CD4-positive, alpha-beta T cell treated with Interferon alpha-2 for 1 hour (primary cell): Measurements from ENCODE around the gene TUBGCP2.
"Not testable (repeated sequence)": the region's sequence is repeated elsewhere in the genome, so short reads cannot be mapped to it uniquely, and the experiment has no call there.

Experiments
- DNase-seq, 2 donors: peaks; one replicate each; pipeline ENCODE4 v3.0.0-alpha.2; 2020 to 2022

TUBGCP2 gene

GRCh38 chr10:133324857-133325260, 16.2 kb upstream of the TUBGCP2 start:
- DNase-seq: no peak

DNA sequence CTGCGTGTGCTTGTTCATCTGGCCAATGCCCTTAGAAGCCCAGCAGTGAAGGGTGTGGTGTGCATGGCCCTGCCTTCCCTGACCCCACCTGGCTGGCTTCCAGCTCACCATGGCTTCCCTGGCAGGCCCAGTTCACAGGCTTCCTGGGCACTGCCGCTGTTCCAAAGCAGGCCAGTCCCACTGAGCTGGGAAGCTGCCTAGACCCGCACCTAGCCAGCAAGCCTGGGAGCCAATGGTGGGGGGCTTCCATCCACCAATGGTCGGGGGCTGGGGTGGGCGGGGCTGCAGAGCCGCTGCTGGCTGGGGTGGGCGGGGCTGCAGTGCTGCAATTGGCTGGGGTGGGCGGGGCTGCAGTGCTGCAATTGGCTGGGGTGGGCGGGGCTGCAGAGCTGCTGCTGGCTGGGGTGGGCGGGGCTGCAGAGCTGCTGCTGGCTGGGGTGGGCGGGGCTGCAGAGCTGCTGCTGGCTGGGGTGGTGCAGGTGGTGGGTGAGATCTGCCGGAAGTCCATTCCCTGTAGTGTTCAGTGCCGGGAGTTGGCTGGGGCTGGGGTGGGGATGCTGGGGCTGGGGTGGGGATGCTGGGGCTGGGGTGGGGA, 15.6 kb upstream of the TUBGCP2 start:
- peak; percentile 67 to 80 for DNase-seq

- not testable (repeated sequence) for DNase-seq
Observed at GRCh38 chr10:133322064-133322709, 13.5 kb upstream of the TUBGCP2 start.

DNA sequence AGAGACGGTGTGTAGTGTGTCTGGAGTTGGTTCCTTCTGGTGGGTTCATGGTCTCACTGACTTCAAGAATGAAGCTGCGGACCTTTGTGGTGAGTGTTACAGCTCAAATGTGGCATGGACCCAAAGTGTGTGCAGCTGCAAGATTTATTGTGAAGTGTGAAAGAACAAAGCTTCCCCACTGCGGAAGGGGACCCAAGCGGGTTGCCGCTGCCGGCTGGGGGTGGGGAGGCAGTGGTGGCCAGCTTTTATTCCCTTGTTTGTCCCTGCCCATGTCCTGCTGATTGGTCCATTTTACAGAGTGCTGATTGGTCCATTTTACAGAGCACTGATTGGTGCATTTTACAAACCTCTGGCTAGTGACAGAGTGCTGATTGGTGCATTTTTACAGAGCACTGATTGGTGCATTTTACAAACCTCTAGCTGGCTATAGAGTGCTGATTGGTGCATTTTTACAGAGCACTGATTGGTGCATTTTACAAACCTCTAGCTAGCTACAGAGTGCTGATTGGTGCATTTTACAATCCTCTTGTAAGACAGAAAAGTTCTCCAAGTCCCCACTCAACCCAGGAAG, 12.3 kb upstream of the TUBGCP2 start:
- not testable (repeated sequence) for DNase-seq

DNA sequence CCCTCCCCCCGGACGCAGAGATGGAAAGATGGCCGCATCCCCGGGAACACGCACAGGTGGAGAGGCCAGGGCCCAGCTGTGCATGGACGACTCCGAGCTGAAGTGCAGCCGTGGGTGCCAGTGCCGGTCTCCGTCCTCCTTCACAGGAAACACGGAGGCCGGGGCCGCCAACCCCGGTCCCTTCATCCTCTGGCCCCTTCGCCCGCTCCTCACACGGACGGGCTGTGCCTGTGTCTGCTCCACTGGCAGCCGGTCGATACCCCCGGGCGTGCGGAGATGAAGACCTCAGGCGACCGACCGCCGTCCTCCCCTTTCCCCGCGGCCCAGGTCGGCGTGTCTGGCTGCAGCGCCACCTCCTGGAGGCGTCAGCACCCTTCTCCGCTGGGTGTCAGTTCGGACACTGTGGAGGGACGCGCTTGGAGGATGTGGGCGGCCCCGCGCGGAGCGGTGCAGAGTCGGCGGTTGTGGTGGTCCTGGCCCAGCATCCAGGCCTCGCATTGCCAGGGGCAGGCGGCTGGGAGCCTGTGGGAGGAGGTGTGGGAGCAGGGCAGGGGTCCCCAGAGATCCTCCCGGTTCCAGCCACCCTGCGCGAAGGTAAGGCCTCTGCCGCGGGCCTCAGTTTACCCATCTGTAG, 9.9 kb upstream of the TUBGCP2 start:
- DNase-seq: peak; percentile 62 to 79

DNA sequence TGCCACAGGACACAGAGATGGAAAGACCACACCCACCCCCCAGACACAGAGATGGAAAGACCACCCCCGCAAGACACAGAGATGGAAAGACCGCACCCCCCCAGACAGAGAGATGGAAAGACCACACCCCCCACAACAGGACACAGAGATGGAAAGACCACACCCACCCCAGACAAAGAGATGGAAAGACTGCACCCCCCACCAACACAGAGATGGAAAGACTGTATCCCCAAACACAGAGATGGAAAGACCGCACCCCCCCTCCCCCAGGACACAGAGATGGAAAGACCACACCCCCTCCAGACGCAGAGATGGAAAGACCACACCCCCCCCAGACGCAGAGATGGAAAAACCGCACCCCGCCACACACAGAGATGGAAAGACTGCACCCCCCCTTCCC, 8.1 kb upstream of the TUBGCP2 start:
- no peak for DNase-seq

DNA sequence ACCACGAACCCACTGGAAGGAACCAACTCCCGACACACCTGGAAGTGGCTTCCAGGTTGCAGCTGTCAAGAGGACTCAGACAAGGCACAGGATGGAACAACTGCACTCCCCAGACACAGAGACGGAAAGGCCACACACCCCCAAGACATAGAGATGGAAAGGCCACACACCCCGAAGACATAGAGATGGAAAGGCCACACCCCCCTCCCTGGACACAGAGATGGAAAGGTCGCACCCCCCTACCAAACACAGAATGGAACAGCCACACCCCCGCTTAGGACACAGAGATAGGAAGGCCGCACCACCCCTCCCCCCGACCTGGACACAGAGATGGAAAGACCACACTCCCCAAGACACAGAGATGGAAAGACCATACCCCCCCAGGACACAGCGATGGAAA, 7.6 kb upstream of the TUBGCP2 start:
- no peak for DNase-seq

DNA sequence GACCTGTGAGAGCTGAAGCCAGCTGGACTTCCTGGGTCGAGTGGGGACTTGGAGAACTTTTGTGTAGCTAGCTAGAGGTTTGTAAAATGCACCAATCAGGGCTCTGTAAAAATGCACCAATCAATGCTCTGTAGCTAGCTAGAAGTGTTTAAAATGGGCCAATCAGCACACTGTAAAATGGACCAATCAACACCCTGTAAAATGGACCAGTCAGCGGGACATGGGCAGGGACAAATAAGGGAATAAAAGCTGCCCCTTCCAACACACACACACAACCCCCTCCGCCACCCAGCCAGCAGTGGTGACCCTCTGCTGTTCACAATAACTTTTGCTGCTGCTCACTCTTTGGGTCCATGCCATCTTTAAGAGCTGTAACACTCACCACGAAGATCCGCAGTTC, 7.2 kb upstream of the TUBGCP2 start:
- DNase-seq: no peak

GRCh38 chr10:133314911-133315310, 6.2 kb upstream of the TUBGCP2 start:
- DNase-seq: no peak

- DNase-seq: no peak
Observed at GRCh38 chr10:133313192-133313591, 4.5 kb upstream of the TUBGCP2 start.

DNA sequence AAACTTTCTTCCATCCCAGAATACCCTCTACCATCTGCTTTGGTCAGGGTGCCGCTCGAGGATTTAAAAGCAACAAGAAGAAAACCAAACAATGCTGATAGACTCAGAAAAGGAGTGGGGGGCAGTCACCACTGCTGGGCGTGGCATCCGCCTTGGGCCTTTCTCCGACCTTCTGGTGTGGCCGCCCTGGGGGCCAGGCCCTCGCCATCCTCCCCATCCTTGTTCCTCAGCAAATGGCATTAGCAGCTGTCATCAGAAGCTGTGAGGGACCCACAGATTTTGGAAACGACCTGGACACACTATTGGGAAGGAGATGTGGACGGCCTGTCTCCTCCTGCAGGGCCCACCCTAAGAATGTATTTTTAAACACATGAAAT, 4.1 kb upstream of the TUBGCP2 start:
- DNase-seq: no peak

DNA sequence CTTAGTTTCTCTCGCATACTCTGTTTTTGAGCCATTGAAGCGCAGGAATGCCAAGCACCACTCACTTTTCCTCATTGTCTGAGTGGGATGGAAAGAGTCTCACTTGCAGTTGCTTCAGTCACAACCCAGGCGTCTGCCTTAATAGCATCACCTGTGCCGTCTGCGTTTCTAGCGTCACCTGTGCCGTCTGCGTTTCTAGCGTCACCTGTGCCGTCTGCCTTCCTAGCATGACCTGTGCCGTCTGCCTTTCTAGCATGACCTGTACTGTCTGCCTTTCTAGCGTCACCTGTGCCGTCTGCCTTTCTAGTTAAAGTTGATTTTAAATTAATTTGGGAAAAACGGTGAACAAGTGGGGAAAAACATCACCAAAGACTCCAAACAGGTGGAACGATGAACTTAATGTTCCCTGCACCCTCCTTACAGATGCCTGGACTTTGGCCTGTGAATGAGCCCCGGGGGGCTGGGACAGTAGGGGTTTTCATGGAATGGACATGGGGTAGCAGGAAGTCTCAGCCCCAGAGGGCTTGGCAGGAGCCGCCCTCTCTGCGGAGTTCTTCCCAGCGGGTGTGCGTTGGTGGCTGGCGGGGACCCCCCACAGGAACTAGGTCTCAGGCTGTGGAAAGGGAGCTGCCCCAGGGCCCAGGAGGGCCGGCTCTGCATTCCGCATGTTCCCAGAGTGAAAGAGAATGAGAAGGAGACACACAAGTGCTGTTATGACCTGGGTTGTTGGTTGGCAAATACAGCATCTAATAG, 3.5 kb upstream of the TUBGCP2 start:
- DNase-seq: no peak

GRCh38 chr10:133311570-133311969, 2.9 kb upstream of the TUBGCP2 start:
- DNase-seq: no peak

DNA sequence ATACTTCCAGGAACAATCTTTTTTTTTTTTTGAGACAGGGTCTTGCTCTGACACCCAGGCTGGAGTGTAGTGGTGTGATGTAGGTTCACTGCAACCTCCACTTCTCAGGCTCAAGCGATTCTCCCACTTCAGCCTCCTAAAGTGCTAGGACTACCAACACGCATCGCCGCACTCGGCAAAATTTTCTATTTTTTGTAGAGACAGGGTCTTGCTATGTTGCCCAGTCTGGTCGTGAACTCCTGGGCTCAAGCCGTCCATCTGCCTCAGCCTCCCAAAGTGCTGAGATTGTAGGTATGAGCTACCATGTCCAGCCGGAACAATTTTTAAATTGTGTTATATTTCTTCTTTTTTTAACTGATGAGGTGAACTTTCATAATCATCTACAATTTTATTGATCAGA, 2.1 kb upstream of the TUBGCP2 start:
- DNase-seq: no peak

DNA sequence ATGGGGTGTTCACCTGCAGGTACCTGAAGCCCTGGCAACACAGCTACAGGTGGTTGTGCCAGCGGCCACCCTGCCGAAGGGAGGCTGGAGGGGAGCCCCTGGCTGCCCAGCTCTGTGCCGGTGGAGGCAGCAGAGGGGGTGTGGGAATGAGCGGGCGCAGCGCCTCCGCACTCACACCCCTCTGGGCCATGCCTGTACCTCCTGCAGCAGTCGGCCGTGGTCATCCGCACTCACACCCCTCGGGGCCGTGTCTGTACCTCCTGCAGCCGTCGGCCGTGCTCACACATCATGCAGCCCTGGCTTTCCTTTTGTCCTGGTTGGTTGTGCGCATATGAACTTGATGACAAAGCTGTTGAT, 1.7 kb upstream of the TUBGCP2 start:
- no peak for DNase-seq

GRCh38 chr10:133309720-133310398, 1.2 kb upstream of the TUBGCP2 start:
- DNase-seq: no peak

GRCh38 chr10:133309100-133309719, 538 bp upstream of the TUBGCP2 start:
- DNase-seq: peak; percentile 85 to 94

DNA sequence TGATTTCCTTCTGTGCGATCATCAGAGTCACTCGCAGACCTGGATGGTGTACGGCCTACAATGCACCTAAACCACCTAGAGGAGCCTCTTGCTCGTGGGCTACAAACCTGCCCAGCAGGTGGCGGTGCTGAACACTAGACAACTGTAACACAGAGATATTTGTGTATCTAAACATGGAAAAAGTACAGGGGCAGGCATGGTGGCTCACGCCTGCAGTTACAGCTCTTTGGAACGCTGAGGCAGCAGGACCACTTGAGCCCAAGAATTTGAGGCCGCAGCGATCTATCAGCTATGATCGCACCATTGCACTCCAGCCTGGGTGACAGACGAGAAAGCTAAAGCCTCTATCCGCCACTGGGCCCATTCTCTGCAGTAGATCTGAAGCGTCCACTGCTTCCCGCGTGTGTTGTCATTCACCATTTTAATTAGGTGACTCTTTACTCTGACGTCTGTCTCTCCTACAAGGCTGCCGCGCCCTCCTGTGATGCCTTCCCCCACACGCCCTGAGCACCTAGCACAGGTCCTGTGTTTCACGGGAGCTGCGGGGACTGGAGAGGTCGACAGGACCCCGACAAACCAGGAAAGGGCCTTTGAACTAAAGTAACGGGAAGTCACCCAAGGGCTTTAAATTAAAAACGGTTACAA, 774 bp downstream of the TUBGCP2 start:
- peak; percentile 84 to 91 for DNase-seq

DNA sequence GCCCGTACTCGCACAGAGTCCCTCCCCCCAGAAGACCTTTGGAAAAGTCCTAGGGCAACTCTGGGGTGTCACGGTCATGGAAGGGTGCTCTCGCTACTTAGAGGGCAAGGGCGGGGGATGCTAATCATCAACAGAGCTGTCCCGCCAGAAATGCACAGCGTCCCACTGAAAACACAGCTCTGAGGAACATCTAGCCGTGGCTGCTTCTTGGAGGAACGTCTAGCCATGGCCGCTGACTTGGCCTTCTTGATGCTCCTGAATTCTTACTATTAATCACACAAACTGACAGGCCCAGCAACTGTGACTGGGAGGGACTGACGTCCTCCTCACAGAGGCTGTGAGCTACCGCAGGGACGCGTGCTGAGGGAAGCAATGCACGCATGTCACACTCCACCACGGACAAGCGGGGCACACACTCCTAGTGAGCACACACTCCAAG, 1.7 kb downstream of the TUBGCP2 start:
- DNase-seq: no peak

GRCh38 chr10:133306097-133306476, 2.6 kb downstream of the TUBGCP2 start:
- DNase-seq: no peak

- no peak for DNase-seq
Observed at GRCh38 chr10:133303206-133303605, 5.5 kb downstream of the TUBGCP2 start.

DNA sequence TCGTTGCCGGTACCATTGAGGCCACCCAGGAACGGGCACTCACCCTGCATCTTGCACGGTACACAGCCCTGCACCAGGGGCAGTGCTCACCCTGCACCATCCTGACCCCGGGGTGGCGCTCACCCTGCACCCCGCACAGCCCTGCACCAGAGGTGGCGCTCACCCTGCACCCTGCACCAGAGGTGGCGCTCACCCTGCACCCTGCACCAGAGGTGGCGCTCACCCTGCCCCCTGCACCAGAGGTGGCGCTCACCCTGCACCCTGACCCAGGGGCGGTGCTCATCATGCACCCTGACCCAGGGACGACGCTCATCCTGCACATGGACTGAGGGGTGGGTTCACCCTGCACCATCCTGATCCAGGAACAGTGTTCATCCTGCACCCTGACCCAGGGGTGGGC, 6.4 kb downstream of the TUBGCP2 start:
- no peak for DNase-seq
